HG03097 (cell line): ENCODE data around the gene BCORL1.
A peak's percentile ranks its signal among the peaks of the same experiment; 100 is the strongest.

Experiments used
- ATAC-seq: cut with Tn5 transposase; IDR thresholded peaks from one replicate; pipeline ENCODE4 v1.9.1; 2021; ENCODE audit not compliant: unreplicated experiment, low FRiP score

BCORL1 gene

GRCh38 chrX:130005089-130005807 is 22.8 kb downstream of the BCORL1 start:
- no peak for ATAC-seq

DNA sequence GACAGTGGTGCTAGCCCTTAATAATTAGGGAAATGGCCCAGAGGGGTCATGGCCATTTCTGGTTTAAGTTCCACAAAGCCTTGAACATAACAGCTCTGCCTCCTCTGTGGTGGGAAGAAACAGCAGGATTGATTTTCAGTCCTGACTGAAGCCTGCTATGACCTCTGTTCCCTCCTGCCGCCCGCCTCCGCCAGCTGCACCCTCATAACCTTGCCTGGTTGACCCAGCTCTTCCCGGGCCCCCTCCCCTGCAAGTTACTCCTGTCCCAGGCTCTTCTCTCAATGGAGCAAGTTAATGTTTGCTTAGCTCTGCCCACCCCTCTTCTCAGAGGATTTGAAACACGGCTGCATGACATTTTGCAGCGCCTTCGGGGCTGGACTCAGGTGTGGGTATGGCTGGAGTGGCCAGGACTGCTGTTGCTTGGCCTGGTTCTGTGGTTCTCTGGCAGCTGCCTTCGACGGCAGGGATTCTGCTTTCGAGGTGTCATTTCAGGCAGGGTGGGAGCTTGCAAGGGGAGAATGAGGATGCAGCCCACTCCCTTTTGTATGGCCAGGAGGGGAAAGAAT is 27.3 kb downstream of the BCORL1 start:
- ATAC-seq = no peak

DNA sequence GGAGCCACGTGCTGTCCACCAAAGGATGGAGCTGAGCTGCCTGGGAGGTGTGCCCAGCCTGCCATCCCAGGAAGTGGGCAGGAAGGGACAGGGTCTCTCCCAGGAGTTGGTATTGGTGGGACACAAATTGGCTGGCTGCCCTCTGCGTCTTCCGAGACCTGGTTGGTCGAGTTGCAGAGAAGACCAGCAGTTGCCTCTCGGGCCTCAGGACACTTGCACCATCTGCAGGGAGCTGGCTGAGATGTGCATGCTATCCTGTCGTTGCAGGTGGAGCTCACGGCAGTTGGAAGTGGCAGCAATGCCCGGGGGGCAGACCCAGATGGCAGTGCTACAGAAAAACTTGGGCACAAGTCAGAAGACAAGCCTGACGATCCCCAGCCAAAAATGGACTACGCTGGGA is 30.2 kb downstream of the BCORL1 start:
- no peak for ATAC-seq

DNA sequence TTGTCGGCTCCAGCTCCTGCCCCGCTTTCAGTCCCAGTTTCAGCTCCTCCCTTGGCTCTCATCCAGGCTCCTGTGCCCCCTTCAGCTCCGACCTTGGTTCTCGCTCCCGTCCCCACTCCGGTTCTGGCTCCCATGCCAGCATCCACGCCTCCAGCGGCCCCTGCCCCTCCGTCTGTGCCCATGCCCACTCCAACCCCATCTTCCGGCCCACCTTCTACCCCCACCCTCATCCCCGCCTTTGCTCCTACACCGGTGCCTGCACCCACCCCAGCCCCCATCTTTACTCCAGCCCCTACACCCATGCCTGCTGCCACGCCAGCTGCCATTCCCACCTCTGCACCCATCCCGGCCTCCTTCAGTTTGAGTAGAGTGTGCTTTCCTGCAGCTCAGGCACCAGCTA is 31.2 kb downstream of the BCORL1 start:
- no peak for ATAC-seq

DNA sequence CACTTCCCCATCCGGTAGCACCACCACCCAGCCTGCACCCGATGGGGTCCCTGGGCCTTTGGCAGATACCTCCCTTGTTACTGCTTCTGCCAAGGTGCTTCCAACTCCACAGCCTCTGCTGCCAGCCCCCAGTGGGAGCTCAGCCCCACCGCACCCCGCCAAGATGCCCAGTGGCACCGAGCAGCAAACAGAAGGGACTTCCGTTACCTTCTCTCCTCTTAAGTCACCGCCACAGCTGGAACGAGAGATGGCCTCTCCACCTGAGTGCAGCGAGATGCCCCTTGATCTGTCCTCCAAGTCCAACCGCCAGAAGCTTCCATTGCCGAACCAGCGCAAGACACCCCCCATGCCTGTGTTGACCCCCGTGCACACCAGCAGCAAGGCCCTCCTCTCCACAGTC is 31.9 kb downstream of the BCORL1 start:
- ATAC-seq = no peak

DNA sequence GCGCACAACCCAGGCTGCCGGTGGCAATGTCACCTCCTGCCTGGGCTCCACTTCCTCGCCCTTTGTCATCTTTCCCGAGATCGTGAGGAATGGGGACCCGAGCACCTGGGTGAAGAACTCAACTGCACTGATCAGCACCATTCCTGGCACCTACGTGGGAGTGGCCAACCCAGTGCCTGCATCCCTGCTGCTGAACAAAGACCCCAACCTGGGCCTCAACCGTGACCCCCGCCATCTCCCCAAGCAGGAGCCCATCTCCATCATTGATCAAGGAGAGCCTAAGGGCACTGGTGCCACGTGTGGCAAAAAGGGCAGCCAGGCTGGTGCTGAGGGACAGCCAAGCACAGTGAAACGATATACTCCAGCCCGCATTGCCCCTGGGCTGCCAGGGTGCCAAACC is 32.3 kb downstream of the BCORL1 start:
- ATAC-seq = no peak

GRCh38 chrX:130015181-130015580 is 32.7 kb downstream of the BCORL1 start:
- no peak for ATAC-seq

- no peak for ATAC-seq
Observed at GRCh38 chrX:130018143-130018542, 35.7 kb downstream of the BCORL1 start.

- no peak for ATAC-seq
Observed at GRCh38 chrX:130020661-130021324, 38.4 kb downstream of the BCORL1 start.

DNA sequence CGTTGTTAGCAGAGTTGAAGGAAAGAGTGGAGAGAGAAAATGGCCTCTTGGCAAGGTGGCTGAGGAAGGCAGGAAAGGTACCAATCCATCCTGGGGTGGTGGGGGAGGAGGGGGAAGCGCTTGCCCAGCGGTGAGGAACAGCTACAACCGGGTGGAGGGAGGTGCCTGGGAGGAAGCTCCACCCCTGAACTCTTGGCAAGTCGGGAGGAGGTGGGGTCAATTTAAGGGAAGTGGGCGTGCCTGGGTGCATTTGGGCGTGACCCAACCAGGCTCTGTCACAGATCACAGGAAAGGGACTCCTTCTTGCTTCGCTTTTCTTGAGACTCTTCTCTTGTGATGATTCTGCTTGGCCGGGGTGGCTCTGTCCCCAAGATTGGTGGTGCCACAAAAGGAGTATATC is 41.7 kb downstream of the BCORL1 start:
- peak; percentile 92 for ATAC-seq

DNA sequence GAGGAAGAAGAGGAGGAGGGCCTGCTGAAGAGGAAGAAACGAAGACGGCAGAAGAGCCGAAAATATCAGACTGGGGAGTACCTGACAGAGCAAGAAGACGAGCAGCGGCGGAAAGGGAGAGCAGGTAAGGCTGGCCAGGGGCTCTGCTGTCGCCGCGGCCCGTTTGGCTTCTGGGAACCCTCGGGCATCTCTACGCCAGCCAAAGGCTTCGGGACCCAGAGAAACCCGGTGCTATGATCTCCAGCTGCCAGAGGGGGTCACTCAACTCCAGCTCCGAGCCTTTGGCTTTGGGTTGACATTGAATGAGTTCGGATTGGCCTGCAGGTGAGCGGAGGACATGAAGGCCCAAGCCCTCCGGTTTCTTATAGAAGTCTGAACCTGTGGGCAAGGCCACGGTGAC is 42.8 kb downstream of the BCORL1 start:
- ATAC-seq = no peak

DNA sequence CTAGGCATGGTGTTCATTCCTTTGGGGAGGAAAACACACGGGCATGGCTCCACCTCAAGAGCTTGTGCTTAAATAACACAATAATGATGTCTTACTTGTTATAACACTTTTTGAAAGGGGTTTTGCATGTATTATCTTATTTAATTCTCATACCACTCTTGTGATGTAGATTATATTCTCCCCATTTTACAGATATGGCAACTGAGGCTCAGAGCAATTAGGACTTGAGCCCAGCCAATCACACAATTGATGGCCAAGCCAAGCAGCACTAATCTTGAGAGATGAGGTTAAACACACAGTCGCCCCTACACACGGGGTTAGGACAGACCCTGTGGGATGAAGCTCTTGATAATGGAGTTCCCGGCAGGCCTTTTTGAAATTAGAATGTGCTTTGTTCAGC is 45.1 kb downstream of the BCORL1 start:
- ATAC-seq = no peak

- ATAC-seq = no peak
Observed at GRCh38 chrX:130028196-130028595, 45.8 kb downstream of the BCORL1 start.

GRCh38 chrX:130030826-130031225 is 48.4 kb downstream of the BCORL1 start:
- no peak for ATAC-seq

GRCh38 chrX:130032552-130032951 is 50.1 kb downstream of the BCORL1 start:
- no peak for ATAC-seq

DNA sequence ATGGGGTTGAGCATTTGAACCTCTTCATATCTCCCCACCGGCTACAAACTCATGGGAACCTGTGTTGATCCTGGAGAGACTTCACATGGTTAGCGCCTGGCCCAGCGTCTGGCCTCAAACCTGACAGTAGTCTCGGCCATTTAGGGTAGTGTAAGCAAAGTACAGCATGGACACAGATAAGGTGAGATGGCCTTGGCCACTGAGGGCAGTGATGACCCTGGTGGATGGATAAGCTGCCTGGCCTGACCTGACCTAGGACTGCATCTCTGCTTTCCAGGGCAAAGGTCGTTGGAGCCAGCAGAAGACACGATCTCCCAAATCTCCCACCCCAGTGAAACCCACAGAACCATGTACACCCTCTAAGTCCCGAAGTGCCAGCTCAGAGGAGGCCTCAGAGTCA is 51.7 kb downstream of the BCORL1 start:
- ATAC-seq = no peak

- ATAC-seq = no peak
Observed at GRCh38 chrX:130039847-130040246, 57.4 kb downstream of the BCORL1 start.

DNA sequence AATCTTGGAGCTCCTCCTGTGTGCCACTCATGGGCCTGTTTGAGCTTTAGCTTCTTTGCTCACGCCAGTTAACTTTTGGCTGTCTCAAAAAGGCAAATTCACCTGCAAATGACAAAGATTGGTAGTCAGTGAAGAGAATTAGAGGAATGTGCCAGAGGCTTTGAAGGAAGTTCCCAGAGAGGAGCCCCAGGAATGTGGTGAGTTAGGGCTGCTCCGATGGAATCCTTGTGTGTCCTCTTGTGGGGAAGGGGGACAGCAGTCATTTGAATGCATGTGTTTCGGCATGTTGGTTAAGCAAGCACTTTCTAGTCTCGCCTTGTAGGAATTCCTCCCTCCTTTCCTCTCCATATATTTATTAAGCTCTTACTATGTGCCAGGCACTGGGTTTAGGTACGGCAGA is 65.0 kb downstream of the BCORL1 start:
- ATAC-seq = no peak

DNA sequence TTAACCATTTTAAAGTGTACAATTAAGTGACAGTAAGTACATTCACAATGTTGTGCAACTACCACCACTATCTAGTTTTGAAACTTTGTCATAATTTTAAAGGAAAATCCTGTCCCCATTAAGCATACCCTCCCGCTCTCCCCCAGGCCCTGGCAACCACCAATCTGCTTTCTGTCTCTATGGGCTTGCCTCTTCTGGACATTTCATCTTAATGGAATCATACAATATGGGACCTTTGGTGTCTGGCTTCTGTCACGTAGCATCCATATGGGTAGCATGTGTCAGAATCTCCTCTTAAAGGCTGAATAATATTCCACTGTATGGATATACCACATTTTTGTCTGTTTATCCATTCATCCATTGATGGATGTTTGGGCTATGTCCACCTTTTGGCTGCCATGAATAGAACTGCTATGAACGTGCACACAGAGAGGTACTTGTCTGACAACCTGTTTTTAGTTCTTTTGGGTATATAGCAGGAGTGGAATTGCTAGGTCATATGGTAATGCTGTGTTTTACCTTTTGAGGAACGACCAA is 66.3 kb downstream of the BCORL1 start:
- ATAC-seq = no peak

DNA sequence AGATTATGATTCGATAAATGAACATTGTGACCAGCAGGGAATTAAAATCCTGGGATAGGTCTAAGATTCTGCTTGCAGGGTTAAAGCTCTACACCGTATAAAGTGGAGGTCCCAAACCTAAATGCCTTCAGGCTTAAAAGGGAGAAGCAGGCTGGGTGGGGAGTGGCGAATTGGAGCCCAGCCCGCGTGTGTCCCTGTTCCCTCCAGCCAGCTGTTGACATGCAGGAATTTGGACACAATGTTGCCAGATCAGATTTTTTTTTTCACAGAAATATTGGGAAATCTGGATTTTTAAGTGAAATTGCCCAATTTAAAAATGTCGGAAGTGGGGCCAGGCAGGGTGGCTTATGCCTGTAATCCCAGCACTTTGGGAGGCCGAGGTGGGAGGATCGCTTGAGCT is 67.4 kb downstream of the BCORL1 start:
- ATAC-seq = no peak

- no peak for ATAC-seq
Observed at GRCh38 chrX:130051176-130051845, 68.9 kb downstream of the BCORL1 start.
